ENCODE results near the gene HEPHL1.
"Not testable (repeated sequence)": the region's sequence is repeated elsewhere in the genome, so short reads cannot be mapped to it uniquely, and the experiment has no call there.

Gene HEPHL1

GRCh38 chr11:94020777-94021481 is at the start of gene HEPHL1:
Gene HEPHL1, plus strand, starts transcription at chr11:94021354. Its CDS starts 15 bp downstream, at chr11:94021369.
- no peak for DNase-seq (ENCODE audit: low spot score)

GRCh38 chr11:93972790-93973189 is 48.4 kb upstream of the HEPHL1 start:
- no peak for DNase-seq (ENCODE audit: low spot score)

GRCh38 chr11:93973322-93974051 is 47.7 kb upstream of the HEPHL1 start:
- not testable (repeated sequence) for DNase-seq (ENCODE audit: low spot score)

- no peak for DNase-seq (ENCODE audit: low spot score)
Observed at GRCh38 chr11:93974759-93975158, 46.4 kb upstream of the HEPHL1 start.

- not testable (repeated sequence) for DNase-seq (ENCODE audit: low spot score)
Observed at GRCh38 chr11:93976577-93977254, 44.4 kb upstream of the HEPHL1 start.

- no peak for DNase-seq (ENCODE audit: low spot score)
Observed at GRCh38 chr11:93983542-93984195, 37.5 kb upstream of the HEPHL1 start.

- DNase-seq (ENCODE audit: low spot score): no peak
Observed at GRCh38 chr11:93984196-93984567, 37.0 kb upstream of the HEPHL1 start.

GRCh38 chr11:93984936-93985335 is 36.2 kb upstream of the HEPHL1 start:
- no peak for DNase-seq (ENCODE audit: low spot score)

GRCh38 chr11:93986716-93987115 is 34.4 kb upstream of the HEPHL1 start:
- DNase-seq (ENCODE audit: low spot score): no peak

- DNase-seq (ENCODE audit: low spot score): no peak
Observed at GRCh38 chr11:93988455-93988854, 32.7 kb upstream of the HEPHL1 start.

- no peak for DNase-seq (ENCODE audit: low spot score)
Observed at GRCh38 chr11:93988912-93989311, 32.2 kb upstream of the HEPHL1 start.

GRCh38 chr11:93993747-93994146 is 27.4 kb upstream of the HEPHL1 start:
- DNase-seq (ENCODE audit: low spot score): no peak

- no peak for DNase-seq (ENCODE audit: low spot score)
Observed at GRCh38 chr11:93997741-93998140, 23.4 kb upstream of the HEPHL1 start.

- DNase-seq (ENCODE audit: low spot score): no peak
Observed at GRCh38 chr11:94000659-94001058, 20.5 kb upstream of the HEPHL1 start.

GRCh38 chr11:94002226-94002625 is 18.9 kb upstream of the HEPHL1 start:
- no peak for DNase-seq (ENCODE audit: low spot score)

GRCh38 chr11:94007426-94007825 is 13.7 kb upstream of the HEPHL1 start:
- DNase-seq (ENCODE audit: low spot score): no peak

- no peak for DNase-seq (ENCODE audit: low spot score)
Observed at GRCh38 chr11:94007906-94008305, 13.2 kb upstream of the HEPHL1 start.

GRCh38 chr11:94010136-94010535 is 11.0 kb upstream of the HEPHL1 start:
- no peak for DNase-seq (ENCODE audit: low spot score)

- no peak for DNase-seq (ENCODE audit: low spot score)
Observed at GRCh38 chr11:94011478-94011877, 9.7 kb upstream of the HEPHL1 start.

- DNase-seq (ENCODE audit: low spot score): no peak
Observed at GRCh38 chr11:94017446-94017845, 3.7 kb upstream of the HEPHL1 start.

- DNase-seq (ENCODE audit: low spot score): no peak
Observed at GRCh38 chr11:94018721-94019120, 2.4 kb upstream of the HEPHL1 start.

GRCh38 chr11:94023856-94024255 is 2.7 kb downstream of the HEPHL1 start:
- DNase-seq (ENCODE audit: low spot score): no peak

- no peak for DNase-seq (ENCODE audit: low spot score)
Observed at GRCh38 chr11:94024547-94024946, 3.4 kb downstream of the HEPHL1 start.
